GM12878 (cell line): ENCODE results near the gene DMD. TPM values are rescaled to one million over a fixed set of nuclear protein-coding genes. Genes with fewer than 3 reads are reported as not detected.

Source experiments
- ATAC-seq: fragments of 200-7000 bp; cut with Tn5 transposase; 3 replicates; pipeline ENCODE4 v1.9.1; 2020; ENCODE audit warnings: mild to moderate bottlenecking, moderate library complexity
- BruUV-seq: library from RNA; stranded (reverse); fragments of 400-500 nt; replicated peaks from 2 replicates; lab custom pipeline; 2021; lab: Mats Ljungman, UMichigan
- CTCF ChIA-PET: fragments of 300-600 bp; sonication (Branson Sonifier 250); formaldehyde crosslinking; extraction: SDS; loops from one replicate; lab custom pipeline; 2021; ENCODE audit warnings: inconsistent platforms; lab: Yijun Ruan, JAX
- POLR2A ChIA-PET: fragments of 350-600 bp; formaldehyde crosslinking; extraction: SDS; loops from one replicate; lab custom pipeline; 2021; ENCODE audit warnings: inconsistent platforms; lab: Charles Lee
- RAD21 ChIA-PET: fragments of 300-600 bp; sonication (Branson Sonifier 250); formaldehyde crosslinking; loops from one replicate; lab custom pipeline; 2023; ENCODE audit warnings: antibody characterized with exemption; ENCODE audit not compliant: unreplicated experiment; lab: Charles Lee
- SMC1A ChIA-PET: fragments of 300-600 bp; sonication (Branson Sonifier 250); formaldehyde crosslinking; loops from one replicate; lab custom pipeline; 2023; ENCODE audit not compliant: unreplicated experiment, uncharacterized antibody; lab: Charles Lee
- DNase-seq: peaks from one replicate; pipeline ENCODE4 v3.0.0-alpha.2; 2011; ENCODE audit warnings: low read depth, low spot score
- FAIRE-seq: peaks from 3 replicates; lab custom pipeline; 2011; peaks lifted over from hg19 to GRCh38; lab: Jason Lieb, UNC
- H2AFZ ChIP-seq: 2 replicates; pipeline ENCODE4 v1.6.0; 2011; ENCODE audit warnings: low read depth, low read length, control low read depth; ENCODE audit not compliant: control insufficient read depth
- H3K27ac ChIP-seq: 2 replicates; pipeline ENCODE4 v1.5.1; 2011; ENCODE audit warnings: control low read depth; ENCODE audit not compliant: control insufficient read depth, insufficient read depth
- H3K27me3 ChIP-seq, 2 experiments: replicated peaks in 1 of 2; 2 replicates each; pipeline versions ENCODE4 v1.6.0 to v1.6.1; 2011; ENCODE audit warnings: low read length in 1 of 2; ENCODE audit not compliant: control insufficient read depth in 2 of 2, insufficient read depth in 2 of 2
- H3K36me3 ChIP-seq, 2 experiments: 2 replicates each; pipeline ENCODE4 v1.5.1; 2011; ENCODE audit warnings: low read length in 1 of 2; ENCODE audit not compliant: control insufficient read depth in 2 of 2, insufficient read depth in 2 of 2
- H3K4me1 ChIP-seq: 2 replicates; pipeline ENCODE4 v1.6.1; 2011; ENCODE audit warnings: mild to moderate bottlenecking, low read length, moderate library complexity, mixed read lengths; ENCODE audit not compliant: control insufficient read depth, insufficient read depth
- H3K4me2 ChIP-seq: 2 replicates; pipeline ENCODE4 v1.6.0; 2011; ENCODE audit warnings: control low read depth; ENCODE audit not compliant: control insufficient read depth, insufficient read depth
- H3K4me3 ChIP-seq: fragments of 200-600 bp; sonication (generic); 2 replicates; pipeline ENCODE4 v1.5.1; 2016
- H3K79me2 ChIP-seq: 2 replicates; pipeline ENCODE4 v1.6.0; 2011; ENCODE audit warnings: low read length; ENCODE audit not compliant: control insufficient read depth, insufficient read depth
- H3K9ac ChIP-seq: 2 replicates; pipeline ENCODE4 v1.8.0; 2011; ENCODE audit warnings: low read length, control low read depth, mixed read lengths; ENCODE audit not compliant: control insufficient read depth, insufficient read depth
- H3K9me3 ChIP-seq: replicated peaks from 3 replicates; pipeline ENCODE4 v1.5.1; 2011; ENCODE audit warnings: mild to moderate bottlenecking, low read length; ENCODE audit not compliant: control insufficient read depth, insufficient read depth
- H4K20me1 ChIP-seq: 2 replicates; pipeline ENCODE4 v1.6.0; 2011; ENCODE audit not compliant: control insufficient read depth, insufficient read depth
- BACH1 ChIP-seq: fragments of 450-650 bp; IDR thresholded peaks from 2 replicates; pipeline ENCODE4 v1.6.1; 2017; ENCODE audit warnings: mild to moderate bottlenecking, borderline replicate concordance
- E2F8 ChIP-seq: fragments of 450-650 bp; IDR thresholded peaks from 2 replicates; pipeline ENCODE4 v1.6.1; 2018; ENCODE audit warnings: mild to moderate bottlenecking, low read depth, moderate library complexity; ENCODE audit not compliant: partially characterized antibody
- SMAD5 ChIP-seq: IDR thresholded peaks from 2 replicates; pipeline ENCODE4 v1.6.1; 2016; ENCODE audit warnings: antibody characterized with exemption, low read depth
- STAT1 ChIP-seq: fragments of 450-650 bp; conservative IDR thresholded peaks from 2 replicates; pipeline ENCODE4 v1.6.1; 2014; ENCODE audit warnings: antibody characterized with exemption, mild to moderate bottlenecking
- SUPT20H ChIP-seq: IDR thresholded peaks from 2 replicates; pipeline ENCODE4 v1.6.1; 2011; ENCODE audit warnings: low read depth, mild to moderate bottlenecking, low read length, moderate library complexity, borderline replicate concordance; ENCODE audit not compliant: control insufficient read depth
- WGBS: methylation state at CpG from one replicate; pipeline ENCODE4 v1.1.6; 2016; ENCODE audit warnings: low lambda C conversion rate; ENCODE audit not compliant: insufficient replicate concordance, insufficient coverage; ENCODE audit errors: missing lambda C conversion rate; 5-methylcytosine and 5-hydroxymethylcytosine counted together
- in situ Hi-C: fragments of 300-500 bp; cut with MboI; formaldehyde crosslinking; loops from 9 replicates; pipeline ENCODE4 v1.14.3; 2018; ENCODE audit warnings: mixed read lengths
- intact Hi-C: fragments of 100-400 bp; cut with micrococcal nuclease; formaldehyde crosslinking; loops from one replicate; pipeline ENCODE4 v1.14.2; 2022; ENCODE audit not compliant: unreplicated experiment
- polyA plus RNA-seq, 11 experiments: library from polyadenylated mRNA; depleted of rRNA in 4 of 11; unstranded in 6 of 11; stranded (reverse) in 5 of 11; fragments of >200 nt; fragmentation: Nextera tagmentation in 4 of 11; fragmentation: Illumina TruSeq in 1 of 11; extraction: Ambion mirVana in 4 of 11; extraction: Trizol in 1 of 11; gene quantifications; 1 replicate in 1 of 11; 2 replicates in 10 of 11; pipeline versions ENCODE4 v1.2.1 to v1.2.3, GENCODE V29; 2011 to 2016; ENCODE audit warnings: inconsistent platforms in 2 of 11, missing spikeins in 2 of 11, low read depth in 1 of 11
- total RNA-seq, 4 experiments: library from RNA; depleted of rRNA in 3 of 4; stranded (reverse); fragments of >200 nt in 3 of 4; fragmentation: Illumina TruSeq in 1 of 4; extraction: Trizol in 1 of 4; gene quantifications; 2 replicates each; pipeline versions ENCODE4 v1.2.1 to v1.2.3, GENCODE V29; 2013 to 2021

DMD gene
- total and polyA plus RNA-seq, 10 of the 15 experiments (the other 5 are each of a cell fraction or from before 2014, with no cell fraction given) = 1.4 to 24.3 (median 4.3) TPM

GRCh38 chrX:31331928-31332327 is 1879.4 kb downstream of the DMD start (continued):
- no peak for TF ChIP-seq SMAD5
- no peak for TF ChIP-seq BACH1
- TF ChIP-seq STAT1 = no peak

DNA sequence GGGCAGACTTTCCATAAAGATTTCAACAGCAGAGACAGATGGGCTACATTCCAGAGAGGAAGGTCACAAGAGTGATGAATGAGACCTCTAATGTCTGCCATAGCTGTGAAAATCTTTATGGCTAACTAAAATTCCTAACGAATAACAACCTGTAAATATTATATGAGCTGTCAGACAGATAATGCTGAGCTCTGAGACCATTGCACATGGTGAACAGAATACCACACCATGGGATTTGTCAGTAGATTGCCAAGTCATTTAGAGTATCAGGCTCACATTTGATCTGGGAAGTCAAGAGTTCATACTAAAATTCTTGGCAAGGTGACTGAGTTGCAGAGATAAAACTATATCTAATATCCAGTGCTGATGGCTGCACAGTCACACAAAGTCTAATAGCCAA is 1880.3 kb downstream of the DMD start:
- RAD21 ChIA-PET = no interaction called here

More for the DNA sequence above, 1880.3 kb downstream of the DMD start:
- WGBS = 4% methylated on average over 1 of the region's 1 CpG
- no peak overlapping the region for H3K27ac ChIP-seq
- H2AFZ ChIP-seq = no peak overlapping the region
- no peaks in the 10 kb centered on the region for H3K79me2 ChIP-seq
- intact Hi-C loops = no loop called here
- BruUV-seq = no TSS peak
- no peak overlapping the region for H3K4me3 ChIP-seq
- ATAC-seq (no peak), FAIRE-seq (no peak), DNase-seq (no peak)
- CTCF ChIA-PET = interaction anchor here (1.3 kb wide), 1 partner anchor 293 kb away, joined by 3 read pairs; no protein-coding TSS in a partner anchor
- no peak overlapping the region for H3K9ac ChIP-seq
- POLR2A ChIA-PET = no interaction called here
- in situ Hi-C loops = no loop called here
- SMC1A ChIA-PET = no interaction called here
- no peaks in the 10 kb centered on the region for H3K36me3 ChIP-seq
- TF ChIP-seq SUPT20H (no peak), E2F8 (no peak)
- no peaks in the 10 kb centered on the region for H4K20me1 ChIP-seq
- H3K4me1 ChIP-seq = no peaks in the 10 kb centered on the region
- H3K4me2 ChIP-seq = no peak overlapping the region
- no peaks in the 10 kb centered on the region; a peak in 1 of 4 replicates for H3K27me3 ChIP-seq
- H3K9me3 ChIP-seq = no peaks in the 10 kb centered on the region
